ENCODE results near the gene ORAI3. TPM values are rescaled to one million over a fixed set of nuclear protein-coding genes. Genes with fewer than 3 reads are reported as not detected.
"Not testable (repeated sequence)": the region's sequence is repeated elsewhere in the genome, so short reads cannot be mapped to it uniquely, and the experiment has no call there.

Gene ORAI3
- total RNA-seq, 2 experiments from 2014 or later = 7.8 to 18.3 TPM

GRCh38 chr16:30937692-30938091, 11.2 kb upstream of the ORAI3 start:
- H4K20me1 ChIP-seq (ENCODE audit: insufficient read depth, low read length) = no peaks in the 10 kb centered on the region
- H3K36me3 ChIP-seq (ENCODE audit: insufficient read depth, low read length) = peaks cover 15% of the 10 kb centered on the region; the same call in 1 of the 2 replicates
- H3K4me1 ChIP-seq (ENCODE audit: insufficient read depth, low read length, poor library complexity, severe bottlenecking) = peaks cover 13% of the 10 kb centered on the region
- no peaks in the 10 kb centered on the region for H3K9me2 ChIP-seq (ENCODE audit: insufficient read depth, low read length)
- no peak for DNase-seq (ENCODE audit: low spot score)
- no TSS peak for BruUV-seq (replicated peaks)
- CTCF ChIA-PET (ENCODE audit: unreplicated experiment) = no interaction called here
- H3K4me2 ChIP-seq (ENCODE audit: low read length) = no peak overlapping the region
- H3K79me2 ChIP-seq (ENCODE audit: insufficient read depth, low read depth, low read length) = no peaks in the 10 kb centered on the region
- TF ChIP-seq, protein P1, sequence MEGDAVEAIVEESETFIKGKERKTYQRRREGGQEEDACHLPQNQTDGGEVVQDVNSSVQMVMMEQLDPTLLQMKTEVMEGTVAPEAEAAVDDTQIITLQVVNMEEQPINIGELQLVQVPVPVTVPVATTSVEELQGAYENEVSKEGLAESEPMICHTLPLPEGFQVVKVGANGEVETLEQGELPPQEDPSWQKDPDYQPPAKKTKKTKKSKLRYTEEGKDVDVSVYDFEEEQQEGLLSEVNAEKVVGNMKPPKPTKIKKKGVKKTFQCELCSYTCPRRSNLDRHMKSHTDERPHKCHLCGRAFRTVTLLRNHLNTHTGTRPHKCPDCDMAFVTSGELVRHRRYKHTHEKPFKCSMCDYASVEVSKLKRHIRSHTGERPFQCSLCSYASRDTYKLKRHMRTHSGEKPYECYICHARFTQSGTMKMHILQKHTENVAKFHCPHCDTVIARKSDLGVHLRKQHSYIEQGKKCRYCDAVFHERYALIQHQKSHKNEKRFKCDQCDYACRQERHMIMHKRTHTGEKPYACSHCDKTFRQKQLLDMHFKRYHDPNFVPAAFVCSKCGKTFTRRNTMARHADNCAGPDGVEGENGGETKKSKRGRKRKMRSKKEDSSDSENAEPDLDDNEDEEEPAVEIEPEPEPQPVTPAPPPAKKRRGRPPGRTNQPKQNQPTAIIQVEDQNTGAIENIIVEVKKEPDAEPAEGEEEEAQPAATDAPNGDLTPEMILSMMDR (conservative IDR thresholded peaks at IDR 0.05; ENCODE audit: low read length) = no peak
- no peak for TF ChIP-seq EZH2phosphoT487 (IDR thresholded peaks at IDR 0.05; ENCODE audit: borderline replicate concordance, low read depth, low read length)
- intact Hi-C loops (cut with micrococcal nuclease; ENCODE audit: unreplicated experiment) = no loop called here
- H3K4me3 ChIP-seq (ENCODE audit: low read depth, low read length, poor library complexity, severe bottlenecking) = no peak overlapping the region
- H3K9me3 ChIP-seq (ENCODE audit: low read length) = no peaks in the 10 kb centered on the region
- no peak overlapping the region for H3K27ac ChIP-seq (ENCODE audit: low read depth, low read length, poor library complexity, severe bottlenecking)
- POLR2A ChIA-PET = interaction anchor here (1.1 kb wide), 1 partner anchor 11 kb away, joined by 3 read pairs; no protein-coding TSS in a partner anchor
- H2AFZ ChIP-seq (ENCODE audit: low read length) = no peak overlapping the region

GRCh38 chr16:30939571-30939970, 9.3 kb upstream of the ORAI3 start:
- H4K20me1 ChIP-seq (ENCODE audit: insufficient read depth, low read length); H3K9me3 ChIP-seq (ENCODE audit: low read length); H2AFZ ChIP-seq (ENCODE audit: low read length); H3K4me2 ChIP-seq (ENCODE audit: low read length); H3K4me3 ChIP-seq (ENCODE audit: low read depth, low read length, poor library complexity, severe bottlenecking); H3K79me2 ChIP-seq (ENCODE audit: insufficient read depth, low read depth, low read length); H3K9me2 ChIP-seq (ENCODE audit: insufficient read depth, low read length); CTCF ChIA-PET (ENCODE audit: unreplicated experiment); intact Hi-C loops (cut with micrococcal nuclease; ENCODE audit: unreplicated experiment); DNase-seq (ENCODE audit: low spot score); BruUV-seq (replicated peaks); H3K27ac ChIP-seq (ENCODE audit: low read depth, low read length, poor library complexity, severe bottlenecking): not testable (repeated sequence)
- H3K36me3 ChIP-seq (ENCODE audit: insufficient read depth, low read length) = peaks cover 28% of the 10 kb centered on the region
- POLR2A ChIA-PET = interaction anchor here (1.8 kb wide), 1 partner anchor 12 kb away, joined by 5 read pairs; no protein-coding TSS in a partner anchor
- peaks cover 13% of the 10 kb centered on the region for H3K4me1 ChIP-seq (ENCODE audit: insufficient read depth, low read length, poor library complexity, severe bottlenecking)

DNA sequence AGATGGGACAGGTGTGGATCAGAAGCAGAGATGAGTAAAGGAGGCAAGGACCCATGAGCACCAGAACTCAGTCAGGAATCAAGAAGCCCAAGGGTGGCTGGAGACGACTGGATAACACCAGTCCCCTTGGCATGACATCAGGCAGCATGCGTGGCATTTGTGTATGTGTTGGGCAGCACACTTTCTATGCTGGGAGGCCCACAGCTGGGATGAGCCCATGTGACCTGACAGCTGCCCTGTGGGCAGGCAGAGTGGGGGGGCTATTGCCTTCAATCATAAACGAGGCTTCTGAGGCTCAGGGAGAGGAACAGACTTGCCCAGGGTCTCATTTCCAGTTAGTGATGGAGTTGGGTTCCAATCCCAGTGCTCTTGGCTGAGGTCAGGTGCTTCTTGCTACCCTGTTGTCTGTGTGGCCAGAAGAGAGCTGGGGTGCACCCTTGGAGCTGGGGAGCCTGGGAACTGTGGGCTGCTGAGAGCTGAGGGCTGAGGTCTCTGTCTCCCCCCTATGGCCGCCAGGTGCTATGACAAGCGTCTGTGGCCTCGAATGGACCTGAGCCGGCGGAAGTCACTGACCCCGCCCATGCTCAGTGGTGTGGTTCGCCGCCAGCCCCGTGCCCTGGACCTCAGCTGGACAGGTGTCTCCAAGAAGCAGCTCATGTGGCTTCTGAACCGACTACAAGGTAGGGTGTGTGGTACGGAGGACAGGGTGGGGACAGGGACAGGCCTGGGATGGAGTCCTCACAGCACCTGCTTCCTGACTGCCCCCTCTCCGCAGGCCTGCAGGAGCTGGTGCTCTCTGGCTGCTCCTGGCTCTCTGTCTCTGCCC, 7.1 kb upstream of the ORAI3 start:
- ChIA-PET CTCF (ENCODE audit: unreplicated experiment) (interaction anchor here (0.8 to 1.4 kb wide), 5 partner anchors 10 to 193 kb away, joined by 3 to 5 read pairs (median 3); partner anchors contain the start of gene PHKG2), POLR2A (interaction anchor here (0.9 kb wide), 1 partner anchor 10 kb away, joined by 3 read pairs; no protein-coding TSS in a partner anchor)
- Histone ChIP-seq H3K4me3 (ENCODE audit: low read depth, low read length, poor library complexity, severe bottlenecking) (no peak overlapping the region), H4K20me1 (ENCODE audit: insufficient read depth, low read length) (no peaks in the 10 kb centered on the region), H3K9me2 (ENCODE audit: insufficient read depth, low read length) (no peaks in the 10 kb centered on the region), H2AFZ (ENCODE audit: low read length) (no peak overlapping the region), H3K79me2 (ENCODE audit: insufficient read depth, low read depth, low read length) (no peaks in the 10 kb centered on the region), H3K36me3 (ENCODE audit: insufficient read depth, low read length) (peaks cover 29% of the 10 kb centered on the region), H3K27ac (ENCODE audit: low read depth, low read length, poor library complexity, severe bottlenecking) (no peak overlapping the region), H3K4me2 (ENCODE audit: low read length) (peak overlapping the region; percentile 18; the same call in 1 of the 2 replicates), H3K4me1 (ENCODE audit: insufficient read depth, low read length, poor library complexity, severe bottlenecking) (peaks cover 13% of the 10 kb centered on the region), H3K9me3 (ENCODE audit: low read length) (no peaks in the 10 kb centered on the region)
- no peak for TF ChIP-seq EZH2phosphoT487 (IDR thresholded peaks at IDR 0.05; ENCODE audit: borderline replicate concordance, low read depth, low read length)
- TF ChIP-seq, protein P1 (conservative IDR thresholded peaks at IDR 0.05; ENCODE audit: low read length) = peak; percentile 92
- DNase-seq (ENCODE audit: low spot score) = peak; percentile 74
- BruUV-seq (replicated peaks) = no TSS peak
- intact Hi-C loops (cut with micrococcal nuclease; ENCODE audit: unreplicated experiment) = loop anchor here (1.0 kb wide), 1 partner anchor 98 kb away; no protein-coding TSS in a partner anchor
